ENCODE results near the gene TIMM21.

Gene TIMM21

DNA sequence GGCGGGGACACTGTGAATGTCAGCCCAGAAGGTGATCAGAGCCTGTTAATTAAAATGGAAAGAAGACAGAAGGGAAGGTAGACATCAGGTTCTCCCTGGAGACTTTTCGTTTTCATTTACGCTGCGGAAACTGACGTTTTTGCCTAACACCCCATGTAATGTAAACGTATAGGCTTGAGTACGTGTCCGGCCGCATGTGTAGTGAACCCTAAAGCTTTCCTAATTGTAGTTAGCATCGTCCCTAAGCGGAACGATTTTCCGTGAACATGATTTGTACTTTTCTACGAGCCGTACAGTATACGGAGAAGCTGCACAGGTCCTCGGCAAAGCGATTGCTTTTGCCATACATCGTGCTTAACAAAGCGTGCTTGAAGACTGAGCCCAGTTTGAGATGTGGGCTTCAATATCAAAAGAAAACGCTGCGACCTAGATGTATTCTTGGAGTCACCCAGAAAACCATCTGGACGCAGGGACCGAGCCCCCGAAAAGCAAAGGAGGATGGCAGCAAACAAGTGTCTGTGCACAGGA is 284 bp downstream of the TIMM21 start:
- no peak for DNase-seq

DNA sequence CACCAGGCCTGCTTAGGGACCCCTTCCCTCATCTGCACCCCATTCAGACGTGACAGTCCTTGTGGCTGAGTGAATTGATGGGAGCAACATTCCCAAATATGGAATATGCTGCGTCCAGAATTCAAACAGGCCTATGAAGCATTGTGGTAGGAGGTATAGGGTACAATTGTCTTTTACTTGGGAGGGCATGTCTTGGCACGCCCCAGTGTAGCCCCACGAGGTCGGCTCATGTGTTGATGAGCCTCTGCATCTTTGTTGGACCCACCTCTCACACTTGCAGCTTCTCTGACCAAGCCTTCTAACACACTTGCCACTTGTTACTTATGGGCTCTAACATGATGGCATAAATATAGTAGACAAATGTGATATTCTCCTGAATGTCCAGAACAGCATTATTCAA is 1.6 kb downstream of the TIMM21 start:
- DNase-seq, result no peak

DNA sequence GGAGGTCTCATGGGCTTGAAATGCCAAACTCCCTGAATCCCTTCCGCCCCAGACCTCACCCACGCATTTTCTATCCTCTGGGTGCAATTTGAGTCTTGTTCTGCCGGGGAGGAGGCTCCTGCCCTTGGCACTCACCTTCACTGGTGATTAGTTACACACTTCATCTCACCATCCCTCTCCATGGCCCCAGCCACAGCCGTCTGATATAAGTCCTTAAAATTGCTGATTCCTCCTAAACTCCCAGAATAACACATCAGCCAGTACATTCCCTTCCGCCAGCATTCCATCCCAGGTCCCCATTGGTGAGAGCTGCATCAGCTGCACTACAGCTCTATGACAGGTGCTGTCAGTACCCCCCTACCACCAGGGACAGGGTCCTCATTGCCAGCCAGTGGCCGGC is 3.9 kb downstream of the TIMM21 start:
- no peak for DNase-seq

DNA sequence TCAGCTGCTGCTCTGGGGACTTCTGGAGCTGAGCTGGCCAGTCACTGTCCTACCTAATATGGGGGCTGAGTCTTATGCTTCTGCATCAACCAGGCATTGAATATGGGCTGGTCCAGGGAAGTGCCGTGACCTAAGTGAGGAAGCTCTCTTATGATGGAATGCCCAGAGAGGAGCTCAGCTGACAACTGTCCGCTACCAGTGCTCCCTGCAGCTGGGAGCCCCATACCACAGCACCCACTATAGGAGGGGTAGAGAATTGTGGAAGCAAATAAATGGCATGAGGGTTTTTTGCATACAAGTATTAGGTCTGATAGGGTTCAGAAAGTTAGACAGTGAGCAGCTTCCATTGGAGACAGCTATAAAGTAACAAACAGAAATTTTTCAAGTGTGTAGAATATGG is 4.5 kb downstream of the TIMM21 start:
- DNase-seq, result no peak

DNA sequence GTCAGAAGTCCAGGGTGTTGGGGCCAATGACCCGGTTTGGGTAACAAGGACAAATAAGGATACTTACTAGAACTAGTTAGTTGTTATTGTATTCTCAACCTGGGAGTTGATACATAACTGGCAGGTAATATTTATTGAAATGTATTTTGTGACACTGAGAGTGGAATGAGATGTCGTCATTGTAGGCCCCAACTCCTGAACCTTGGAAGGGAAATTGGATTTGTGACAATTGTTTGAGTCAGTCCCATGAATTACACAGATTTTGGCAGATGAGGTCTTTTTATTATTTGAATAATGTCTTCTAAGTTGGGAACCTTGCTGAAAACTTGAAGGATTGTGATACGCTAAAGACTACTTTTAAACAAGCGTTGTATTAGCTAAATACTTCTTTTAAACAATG is 5.1 kb downstream of the TIMM21 start:
- DNase-seq, result no peak

- no peak for DNase-seq
These were observed 5.5 kb downstream of the TIMM21 start for GRCh38 chr18:74153793-74154192.

GRCh38 chr18:74154716-74155115 is 6.4 kb downstream of the TIMM21 start:
- no peak for DNase-seq

DNA sequence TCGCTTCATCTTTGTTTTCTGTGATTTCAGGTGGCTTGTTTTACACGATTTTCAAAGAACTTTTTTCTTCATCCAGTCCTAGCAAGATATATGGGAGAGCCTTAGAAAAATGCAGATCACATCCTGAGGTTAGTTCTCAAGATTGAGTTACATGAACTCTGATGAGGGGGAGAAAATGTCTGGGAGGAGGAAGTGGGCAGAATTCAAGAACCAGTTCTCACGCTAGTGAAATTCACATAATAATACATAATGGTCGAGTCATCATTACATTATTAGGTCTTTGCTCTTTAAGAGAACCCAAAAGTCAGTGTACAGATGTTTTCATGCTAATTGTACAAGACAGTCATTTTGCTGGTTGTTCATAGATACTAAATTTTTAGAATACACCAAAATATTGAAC is 7.0 kb downstream of the TIMM21 start:
- DNase-seq, result no peak

- DNase-seq, result no peak
These were observed 14.8 kb downstream of the TIMM21 start for GRCh38 chr18:74163019-74163660.

- DNase-seq, result no peak
These were observed 18.1 kb downstream of the TIMM21 start for GRCh38 chr18:74166386-74166785.

- DNase-seq, result no peak
These were observed 23.7 kb downstream of the TIMM21 start for GRCh38 chr18:74171910-74172606.

- no peak for DNase-seq
These were observed 24.5 kb downstream of the TIMM21 start for GRCh38 chr18:74172697-74173433.

DNA sequence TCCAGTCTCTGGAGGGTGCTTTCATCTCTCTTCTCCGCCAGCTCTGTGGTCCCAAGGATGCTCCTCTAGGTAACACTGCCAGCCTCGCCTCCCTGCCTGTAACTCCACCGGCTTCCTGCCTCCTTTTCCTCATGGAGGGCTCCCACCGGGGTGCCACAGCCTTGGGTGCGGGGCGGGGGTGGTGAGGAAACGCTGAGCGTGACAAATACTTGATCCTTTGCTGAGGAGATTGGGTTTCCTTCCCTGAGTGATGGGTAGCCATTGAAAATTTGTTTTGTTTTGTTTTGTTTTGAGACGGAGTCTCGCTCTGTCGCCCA is 25.1 kb downstream of the TIMM21 start:
- DNase-seq, result no peak

DNA sequence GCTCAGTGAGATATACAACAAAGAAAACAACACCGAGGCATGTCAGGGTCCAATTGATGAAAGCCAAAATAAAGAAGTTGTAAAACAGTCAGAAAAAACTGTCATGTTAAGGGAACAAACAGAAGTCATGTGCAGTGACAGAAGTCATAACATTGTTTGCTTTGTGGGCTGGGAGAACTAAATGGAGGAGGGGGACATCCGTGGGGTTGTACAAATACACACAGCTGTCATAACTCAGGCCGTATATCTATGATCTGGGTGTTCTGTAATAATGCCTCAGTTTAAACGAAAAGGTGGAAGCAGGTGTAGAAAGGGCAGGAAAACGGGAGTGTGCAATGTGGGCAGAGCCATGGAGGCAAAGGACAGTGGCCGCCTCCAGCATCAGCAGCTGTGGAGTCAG is 27.3 kb downstream of the TIMM21 start:
- DNase-seq, result no peak

DNA sequence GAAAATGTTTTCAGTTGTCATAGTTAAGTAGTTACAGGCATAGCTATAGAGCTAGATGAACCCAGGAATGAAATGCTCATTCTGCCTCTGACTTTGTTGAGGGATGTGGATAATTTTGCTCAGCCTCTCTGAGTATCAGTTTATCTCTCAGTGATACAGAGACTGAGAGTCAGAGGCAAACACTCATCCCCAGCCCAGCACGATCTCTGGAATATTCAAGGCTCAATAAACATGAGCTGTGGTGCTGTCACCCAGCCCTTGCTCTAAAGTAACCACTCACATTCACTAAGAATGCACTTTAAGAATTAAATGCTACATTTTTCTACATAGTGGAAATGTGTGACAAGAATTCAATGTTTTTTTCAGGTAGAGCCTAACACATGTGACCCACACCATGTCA is 30.6 kb downstream of the TIMM21 start:
- no peak for DNase-seq

- DNase-seq, result no peak
These were observed 31.4 kb downstream of the TIMM21 start for GRCh38 chr18:74179623-74180199.

DNA sequence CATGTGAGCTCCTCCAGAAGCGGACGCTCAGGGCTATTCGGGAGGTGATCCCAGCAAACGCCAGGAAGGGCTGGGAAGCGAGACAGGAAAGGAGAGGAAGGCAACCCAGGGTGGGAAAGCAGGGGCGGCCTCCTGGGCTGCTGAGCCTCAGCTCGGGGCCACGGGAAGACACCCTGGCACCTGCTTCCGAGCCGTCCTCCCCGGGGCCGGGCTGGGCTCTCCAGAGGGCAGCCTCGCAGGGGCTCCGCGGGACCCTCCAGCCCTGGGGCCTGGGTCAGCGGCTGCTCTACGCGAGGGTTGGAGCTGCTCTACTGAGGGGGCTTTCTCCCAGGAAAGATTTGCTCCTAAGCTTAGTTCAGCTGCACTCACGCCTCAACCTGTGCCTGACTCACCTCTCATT is 34.0 kb downstream of the TIMM21 start:
- no peak for DNase-seq

DNA sequence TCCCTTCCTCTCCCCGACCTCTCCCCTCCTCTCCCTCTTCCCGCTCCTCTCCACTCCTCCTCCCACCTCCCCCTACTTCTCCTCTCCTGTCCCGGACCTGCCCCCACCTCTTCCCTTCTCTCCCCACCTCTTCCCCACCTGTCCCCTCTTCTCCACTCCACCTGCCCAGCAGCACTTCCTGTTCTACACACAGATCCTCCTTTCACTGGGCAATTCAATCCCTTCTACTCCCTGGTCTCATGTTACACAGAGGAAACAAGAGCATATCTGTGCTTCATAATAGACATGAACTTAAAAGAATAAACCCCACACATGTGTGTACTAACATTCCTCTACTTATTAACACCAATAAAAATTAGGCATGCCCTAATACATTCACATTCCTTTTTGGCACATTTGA is 34.8 kb downstream of the TIMM21 start:
- peak; percentile 9 for DNase-seq

GRCh38 chr18:74184875-74185274 is 36.6 kb downstream of the TIMM21 start:
- no peak for DNase-seq

- no peak for DNase-seq
These were observed 37.5 kb downstream of the TIMM21 start for GRCh38 chr18:74185860-74186259.

DNA sequence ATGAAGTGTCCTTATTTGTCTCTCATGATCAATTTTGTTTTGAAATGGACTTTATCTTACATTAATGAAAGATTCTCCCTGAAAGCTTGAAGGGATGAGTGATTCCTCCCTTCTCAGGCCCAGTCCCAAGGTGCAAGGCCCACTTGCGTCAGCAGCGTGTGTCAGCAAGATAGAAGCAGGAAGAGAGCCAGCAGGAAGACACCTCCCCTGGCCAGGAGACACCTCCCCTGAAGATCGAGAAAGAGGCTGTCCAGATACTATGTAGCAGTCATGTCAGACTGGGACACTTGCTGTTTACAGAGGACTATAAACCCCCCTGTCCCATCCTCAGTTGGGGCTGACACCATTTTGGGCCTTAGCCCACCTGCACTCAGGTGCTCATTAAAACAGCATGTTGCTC is 38.3 kb downstream of the TIMM21 start:
- no peak for DNase-seq

GRCh38 chr18:74190086-74190485 is 41.8 kb downstream of the TIMM21 start:
- no peak for DNase-seq

DNA sequence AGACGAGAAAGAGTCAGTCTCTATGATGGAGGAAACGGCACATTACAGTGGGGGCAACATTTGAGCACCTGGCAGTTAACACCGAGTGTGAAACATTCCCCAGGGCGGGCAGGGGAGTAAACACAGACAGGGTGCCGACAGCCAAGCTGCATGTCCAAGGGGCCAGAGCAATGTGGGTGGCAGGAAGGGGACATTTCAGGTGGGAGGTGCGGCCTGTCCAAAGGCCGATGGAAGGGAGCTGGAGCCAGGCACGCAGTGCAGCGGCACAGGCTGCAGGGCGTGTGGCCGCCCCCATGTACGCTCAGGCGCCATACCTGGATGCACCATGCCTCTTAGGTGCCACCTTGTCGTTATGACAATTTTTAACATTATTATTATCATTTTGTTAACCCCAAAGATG is 43.3 kb downstream of the TIMM21 start:
- no peak for DNase-seq

GRCh38 chr18:74194691-74195090 is 46.4 kb downstream of the TIMM21 start:
- no peak for DNase-seq

Data from NCI-H1092 (cell line).